Vagina (tissue), 2 donors: ENCODE data around the gene IGSF3.

Experiments used
- POLR2AphosphoS5 ChIP-seq, 2 donors: sonication (generic); formaldehyde crosslinking; IDR thresholded peaks; one replicate each; pipeline ENCODE4 v1.9.0; 2017; ENCODE audit warnings: antibody characterized with exemption in 2 of 2, mild to moderate bottlenecking in 2 of 2, low read depth in 1 of 2; ENCODE audit not compliant: insufficient read depth in 1 of 2
- TF ChIP-seq, protein P1 (sequence below), 3 experiments: fragments of 450-650 bp in 2 of 3; fragments of 200-600 bp in 1 of 3; sonication (generic) in 1 of 3; IDR thresholded peaks; one replicate each; pipeline ENCODE4 v1.5.1; 2017 to 2019; ENCODE audit warnings: antibody characterized with exemption in 3 of 3, mild to moderate bottlenecking in 2 of 3, moderate library complexity in 2 of 3

DNA sequence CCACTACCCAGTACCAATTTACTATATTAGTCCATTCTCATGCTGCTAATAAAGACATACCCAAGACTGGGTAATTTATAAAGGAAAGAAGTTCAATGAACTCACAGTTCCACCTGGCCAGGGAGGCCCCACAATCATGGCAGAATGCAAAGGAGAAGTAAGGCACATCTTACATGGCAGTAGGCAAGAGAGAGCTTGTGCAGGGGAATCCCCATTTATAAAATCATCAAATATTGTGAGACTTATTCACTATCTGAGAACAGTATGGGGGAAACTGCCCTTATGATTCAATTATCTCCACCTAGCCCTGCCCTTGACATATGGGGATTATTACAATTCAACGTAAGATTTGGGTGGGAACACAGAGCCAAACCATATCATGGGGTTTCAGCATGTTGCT lies 103.1 kb downstream of the IGSF3 start:
- TF ChIP-seq, protein P1, sequence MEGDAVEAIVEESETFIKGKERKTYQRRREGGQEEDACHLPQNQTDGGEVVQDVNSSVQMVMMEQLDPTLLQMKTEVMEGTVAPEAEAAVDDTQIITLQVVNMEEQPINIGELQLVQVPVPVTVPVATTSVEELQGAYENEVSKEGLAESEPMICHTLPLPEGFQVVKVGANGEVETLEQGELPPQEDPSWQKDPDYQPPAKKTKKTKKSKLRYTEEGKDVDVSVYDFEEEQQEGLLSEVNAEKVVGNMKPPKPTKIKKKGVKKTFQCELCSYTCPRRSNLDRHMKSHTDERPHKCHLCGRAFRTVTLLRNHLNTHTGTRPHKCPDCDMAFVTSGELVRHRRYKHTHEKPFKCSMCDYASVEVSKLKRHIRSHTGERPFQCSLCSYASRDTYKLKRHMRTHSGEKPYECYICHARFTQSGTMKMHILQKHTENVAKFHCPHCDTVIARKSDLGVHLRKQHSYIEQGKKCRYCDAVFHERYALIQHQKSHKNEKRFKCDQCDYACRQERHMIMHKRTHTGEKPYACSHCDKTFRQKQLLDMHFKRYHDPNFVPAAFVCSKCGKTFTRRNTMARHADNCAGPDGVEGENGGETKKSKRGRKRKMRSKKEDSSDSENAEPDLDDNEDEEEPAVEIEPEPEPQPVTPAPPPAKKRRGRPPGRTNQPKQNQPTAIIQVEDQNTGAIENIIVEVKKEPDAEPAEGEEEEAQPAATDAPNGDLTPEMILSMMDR (IDR thresholded peaks at IDR 0.05): no peak
- no peak for TF ChIP-seq POLR2AphosphoS5 (IDR thresholded peaks at IDR 0.05; ENCODE audit: insufficient read depth in 1 of 2, low read depth in 1 of 2)
